Neural cell (in vitro differentiated cells): ENCODE measurements around the gene USP31. TPM values are rescaled to one million over a fixed set of nuclear protein-coding genes. Genes with fewer than 3 reads are reported as not detected.

Source experiments
- H2AFZ ChIP-seq: fragments of 200-600, 300-800 bp; sonication (generic), shearing (Covaris generic); 2 replicates; pipeline ENCODE4 v1.6.0; 2014; ENCODE audit warnings: low read depth, mild to moderate bottlenecking, antibody characterized with exemption, low read length, moderate library complexity
- H3F3A ChIP-seq: fragments of 200-600 bp; shearing (Covaris generic); 2 replicates; pipeline ENCODE4 v1.6.1; 2016; ENCODE audit warnings: mild to moderate bottlenecking, moderate library complexity, mixed read lengths, antibody characterized with exemption, low read length; ENCODE audit not compliant: insufficient read depth, poor library complexity, severe bottlenecking
- H3K27ac ChIP-seq: fragments of 200-600, 300-800 bp; sonication (generic), shearing (Covaris generic); 2 replicates; pipeline ENCODE4 v1.5.1; 2014; ENCODE audit warnings: mild to moderate bottlenecking, low read length, moderate library complexity
- H3K27me3 ChIP-seq: fragments of 300-800, 200-600 bp; sonication (generic), shearing (Covaris generic); 2 replicates; pipeline ENCODE4 v1.6.0; 2014; ENCODE audit warnings: mild to moderate bottlenecking, low read depth, low read length, moderate library complexity; ENCODE audit not compliant: insufficient read depth
- H3K36me3 ChIP-seq: fragments of 300-800, 200-600 bp; sonication (generic), shearing (Covaris generic); 2 replicates; pipeline ENCODE4 v1.5.1; 2014; ENCODE audit warnings: mild to moderate bottlenecking, antibody characterized with exemption, low read length, moderate library complexity; ENCODE audit not compliant: insufficient read depth
- H3K4me2 ChIP-seq: fragments of 300-800, 200-600 bp; sonication (generic), shearing (Covaris generic); 2 replicates; pipeline ENCODE4 v1.6.0; 2014; ENCODE audit warnings: mild to moderate bottlenecking, low read length
- H3K4me3 ChIP-seq: fragments of 300-800, 200-600 bp; sonication (generic), shearing (Covaris generic); 2 replicates; pipeline ENCODE4 v1.5.1; 2014; ENCODE audit warnings: mild to moderate bottlenecking, low read length, moderate library complexity
- H3K79me2 ChIP-seq: fragments of 200-600 bp; shearing (Covaris generic); replicated peaks from 2 replicates; pipeline ENCODE4 v1.6.0; 2014; ENCODE audit warnings: mild to moderate bottlenecking, low read length, moderate library complexity; ENCODE audit not compliant: insufficient read depth
- H3K9ac ChIP-seq: fragments of 300-800, 200-600 bp; sonication (generic), shearing (Covaris generic); 2 replicates; pipeline ENCODE4 v1.6.1; 2016; ENCODE audit warnings: mild to moderate bottlenecking, low read length, mixed read lengths
- H3K9me2 ChIP-seq: fragments of 200-600 bp; shearing (Covaris generic); 2 replicates; pipeline ENCODE4 v1.6.1; 2016; ENCODE audit warnings: mild to moderate bottlenecking, low read length, mixed read lengths; ENCODE audit not compliant: insufficient read depth
- H3K9me3 ChIP-seq: fragments of 200-600, 300-800 bp; sonication (generic), shearing (Covaris generic); 2 replicates; pipeline ENCODE4 v1.6.1; 2016; ENCODE audit warnings: mild to moderate bottlenecking, mixed run types, low read length, moderate library complexity, mixed read lengths
- H4K20me1 ChIP-seq: fragments of 200-600 bp; shearing (Covaris generic); 2 replicates; pipeline ENCODE4 v1.6.1; 2016; ENCODE audit warnings: mild to moderate bottlenecking, mixed run types; ENCODE audit not compliant: insufficient read depth
- CTCF ChIP-seq: fragments of 450-650 bp; IDR thresholded peaks from 2 replicates; pipeline ENCODE4 v1.5.1; 2014; ENCODE audit warnings: antibody characterized with exemption, mild to moderate bottlenecking, moderate library complexity; ENCODE audit not compliant: poor library complexity, severe bottlenecking
- EP300 ChIP-seq: fragments of 450-650 bp; conservative IDR thresholded peaks from 2 replicates; pipeline ENCODE4 v1.6.1; 2014; ENCODE audit warnings: antibody characterized with exemption, mild to moderate bottlenecking, moderate library complexity; ENCODE audit not compliant: poor library complexity, severe bottlenecking
- EZH2 ChIP-seq: fragments of 200-600, 300-800 bp; shearing (Covaris generic), sonication (generic); IDR thresholded peaks from 2 replicates; pipeline ENCODE4 v1.6.1; 2014; ENCODE audit warnings: antibody characterized with exemption, low read length, borderline replicate concordance, mild to moderate bottlenecking; ENCODE audit not compliant: insufficient read depth, poor library complexity, severe bottlenecking
- MXI1 ChIP-seq: fragments of 450-650 bp; conservative IDR thresholded peaks from 2 replicates; pipeline ENCODE4 v1.6.1; 2014; ENCODE audit warnings: antibody characterized with exemption, mild to moderate bottlenecking; ENCODE audit not compliant: poor library complexity, severe bottlenecking
- POLR2AphosphoS5 ChIP-seq: IDR thresholded peaks from 2 replicates; pipeline ENCODE4 v1.6.1; 2012
- RAD21 ChIP-seq: fragments of 450-650 bp; conservative IDR thresholded peaks from 2 replicates; pipeline ENCODE4 v1.6.1; 2014; ENCODE audit warnings: antibody characterized with exemption, mild to moderate bottlenecking, moderate library complexity
- REST ChIP-seq: IDR thresholded peaks from 2 replicates; pipeline ENCODE4 v1.6.1; 2012; ENCODE audit warnings: borderline replicate concordance
- SMC3 ChIP-seq: fragments of 450-650 bp; conservative IDR thresholded peaks from 2 replicates; pipeline ENCODE4 v1.6.1; 2014; ENCODE audit warnings: antibody characterized with exemption, mild to moderate bottlenecking, moderate library complexity; ENCODE audit not compliant: poor library complexity
- TAF1 ChIP-seq: IDR thresholded peaks from 2 replicates; pipeline ENCODE4 v1.6.1; 2012; ENCODE audit warnings: low read depth
- polyA plus RNA-seq: library from polyadenylated mRNA; depleted of rRNA; stranded (reverse); fragments of >200 nt; gene quantifications from 2 replicates; pipeline ENCODE4 v1.2.3, GENCODE V29; 2014

Gene USP31
- polyA plus RNA-seq, 1 donor from 2014 or later = 5.8 TPM

- no peak overlapping the region for H3K4me2 ChIP-seq
- no peaks in the 10 kb centered on the region for H3K27me3 ChIP-seq
- no peak overlapping the region for H3K27ac ChIP-seq
- no peak overlapping the region for H3K4me3 ChIP-seq
- no peaks in the 10 kb centered on the region for H4K20me1 ChIP-seq
- H2AFZ ChIP-seq = no peak overlapping the region
- H3K9me2 ChIP-seq = no peaks in the 10 kb centered on the region
- H3K9me3 ChIP-seq = no peaks in the 10 kb centered on the region
- no peaks in the 10 kb centered on the region for H3K79me2 ChIP-seq
- H3F3A ChIP-seq = no peaks in the 10 kb centered on the region
- TF ChIP-seq POLR2AphosphoS5 = no peak
- TF ChIP-seq CTCF = no peak
- TF ChIP-seq REST = no peak
- TF ChIP-seq EZH2 = no peak
- TF ChIP-seq RAD21 = no peak
- no peak for TF ChIP-seq MXI1
- no peak for TF ChIP-seq SMC3
- TF ChIP-seq TAF1 = no peak
- no peak for TF ChIP-seq EP300
- no peak overlapping the region for H3K9ac ChIP-seq
- peaks cover 4% of the 10 kb centered on the region for H3K36me3 ChIP-seq
These were observed 68.5 kb downstream of the USP31 start for GRCh38 chr16:23080747-23081146.

- Histone ChIP-seq H3F3A (no peaks in the 10 kb centered on the region), H2AFZ (no peak overlapping the region), H3K9me3 (no peaks in the 10 kb centered on the region), H3K4me3 (no peak overlapping the region), H3K36me3 (peaks cover 4% of the 10 kb centered on the region), H3K79me2 (no peaks in the 10 kb centered on the region), H3K9me2 (no peaks in the 10 kb centered on the region), H3K27me3 (no peaks in the 10 kb centered on the region), H3K9ac (no peak overlapping the region), H3K4me2 (no peak overlapping the region), H3K27ac (no peak overlapping the region), H4K20me1 (no peaks in the 10 kb centered on the region)
- TF ChIP-seq EP300 (no peak), RAD21 (no peak), POLR2AphosphoS5 (no peak), EZH2 (no peak), TAF1 (no peak), CTCF (no peak), REST (no peak), MXI1 (no peak), SMC3 (no peak)
These were observed 68.9 kb downstream of the USP31 start for GRCh38 chr16:23080329-23080728.
